ENCODE results near the gene CCDC9.
"Not testable (repeated sequence)": the region's sequence is repeated elsewhere in the genome, so short reads cannot be mapped to it uniquely, and the experiment has no call there.

CCDC9 gene

GRCh38 chr19:47258895-47259555 is 2.7 kb downstream of the CCDC9 start:
- DNase-seq (ENCODE audit: low spot score), result no peak
- FAIRE-seq, result no peak

GRCh38 chr19:47260476-47260875 is 4.2 kb downstream of the CCDC9 start:
- DNase-seq (ENCODE audit: low spot score) (no peak), FAIRE-seq (no peak)

GRCh38 chr19:47261946-47262793 is 5.8 kb downstream of the CCDC9 start:
- not testable (repeated sequence) for FAIRE-seq; DNase-seq (ENCODE audit: low spot score)

- DNase-seq (ENCODE audit: low spot score) (no peak), FAIRE-seq (no peak)
These were observed 8.3 kb downstream of the CCDC9 start for GRCh38 chr19:47264629-47265028.

- no peak for FAIRE-seq
- DNase-seq (ENCODE audit: low spot score), result no peak
These were observed 10.1 kb downstream of the CCDC9 start for GRCh38 chr19:47266401-47266941.

DNA sequence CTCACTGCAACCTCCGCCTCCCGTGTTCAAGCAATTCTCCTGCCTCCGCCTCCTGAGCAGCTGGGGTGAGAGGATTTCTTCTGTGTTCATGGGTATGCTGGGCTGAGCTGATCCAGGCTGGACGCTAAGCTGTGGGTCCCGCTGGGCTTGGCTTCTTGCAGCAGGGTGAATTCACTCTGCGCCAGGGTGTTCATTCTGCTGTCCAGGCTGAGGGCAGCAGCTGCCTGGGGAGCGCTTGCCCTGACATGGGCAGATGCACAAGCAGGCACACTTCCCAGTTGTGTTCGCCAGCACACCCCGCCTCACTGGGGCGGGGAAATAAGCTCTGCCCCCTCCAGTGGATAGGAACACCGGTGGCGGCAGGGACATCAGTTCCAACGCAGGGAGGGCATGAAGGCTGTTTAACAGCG is 11.0 kb downstream of the CCDC9 start:
- FAIRE-seq (no peak), DNase-seq (ENCODE audit: low spot score) (no peak)

GRCh38 chr19:47268028-47268427 is 11.7 kb downstream of the CCDC9 start:
- FAIRE-seq, result no peak
- no peak for DNase-seq (ENCODE audit: low spot score)

DNA sequence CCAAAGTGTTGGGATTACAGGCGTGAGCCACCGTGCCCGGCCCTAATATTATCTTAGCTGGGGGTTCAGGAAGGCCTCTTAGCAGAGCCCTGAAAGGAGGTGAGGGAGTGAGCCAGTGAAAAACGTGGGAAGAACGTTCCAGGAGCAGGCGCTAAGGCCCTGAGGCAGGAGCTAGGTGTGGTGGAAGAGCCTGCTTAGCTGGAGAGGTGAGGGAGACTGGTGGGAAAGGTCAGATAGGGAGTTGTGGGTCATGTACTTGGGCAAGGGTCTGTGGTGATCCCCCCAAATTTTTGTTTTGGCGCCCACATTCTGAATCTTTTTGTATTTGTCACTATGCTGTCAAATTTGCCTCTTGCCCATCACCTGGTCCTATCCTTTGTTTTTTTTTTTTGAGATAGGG is 13.3 kb downstream of the CCDC9 start:
- DNase-seq (ENCODE audit: low spot score) (no peak), FAIRE-seq (no peak)

DNA sequence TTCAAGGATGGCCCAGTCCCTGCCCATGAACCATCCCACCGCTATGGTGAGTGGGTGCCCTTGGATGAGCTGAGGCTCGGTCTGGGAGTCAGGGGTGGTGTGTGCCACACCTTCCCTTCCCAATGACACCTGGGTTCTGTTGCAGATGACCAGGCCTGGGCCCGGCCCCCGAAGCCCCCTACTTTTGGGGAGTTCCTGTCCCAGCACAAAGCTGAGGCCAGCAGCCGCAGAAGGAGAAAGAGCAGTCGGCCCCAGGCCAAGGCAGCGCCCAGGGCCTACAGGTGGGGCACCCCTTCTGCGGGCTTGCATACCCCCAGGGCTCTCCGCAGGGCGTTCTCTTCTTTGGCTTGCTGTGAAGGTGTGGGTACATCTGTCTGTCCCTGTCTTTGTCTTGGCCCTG is 14.1 kb downstream of the CCDC9 start:
- no peak for FAIRE-seq

GRCh38 chr19:47271949-47272348 is 15.6 kb downstream of the CCDC9 start:
- FAIRE-seq (no peak), DNase-seq (ENCODE audit: low spot score) (no peak)

More for the DNA sequence above, 14.1 kb downstream of the CCDC9 start:
- DNase-seq (ENCODE audit: low spot score), result no peak

GRCh38 chr19:47272448-47273312 is 16.4 kb downstream of the CCDC9 start:
- no peak for DNase-seq (ENCODE audit: low spot score)
- no peak for FAIRE-seq

- FAIRE-seq (no peak), DNase-seq (ENCODE audit: low spot score) (peak; percentile 74)
These were observed 17.2 kb downstream of the CCDC9 start for GRCh38 chr19:47273313-47274070.

DNA sequence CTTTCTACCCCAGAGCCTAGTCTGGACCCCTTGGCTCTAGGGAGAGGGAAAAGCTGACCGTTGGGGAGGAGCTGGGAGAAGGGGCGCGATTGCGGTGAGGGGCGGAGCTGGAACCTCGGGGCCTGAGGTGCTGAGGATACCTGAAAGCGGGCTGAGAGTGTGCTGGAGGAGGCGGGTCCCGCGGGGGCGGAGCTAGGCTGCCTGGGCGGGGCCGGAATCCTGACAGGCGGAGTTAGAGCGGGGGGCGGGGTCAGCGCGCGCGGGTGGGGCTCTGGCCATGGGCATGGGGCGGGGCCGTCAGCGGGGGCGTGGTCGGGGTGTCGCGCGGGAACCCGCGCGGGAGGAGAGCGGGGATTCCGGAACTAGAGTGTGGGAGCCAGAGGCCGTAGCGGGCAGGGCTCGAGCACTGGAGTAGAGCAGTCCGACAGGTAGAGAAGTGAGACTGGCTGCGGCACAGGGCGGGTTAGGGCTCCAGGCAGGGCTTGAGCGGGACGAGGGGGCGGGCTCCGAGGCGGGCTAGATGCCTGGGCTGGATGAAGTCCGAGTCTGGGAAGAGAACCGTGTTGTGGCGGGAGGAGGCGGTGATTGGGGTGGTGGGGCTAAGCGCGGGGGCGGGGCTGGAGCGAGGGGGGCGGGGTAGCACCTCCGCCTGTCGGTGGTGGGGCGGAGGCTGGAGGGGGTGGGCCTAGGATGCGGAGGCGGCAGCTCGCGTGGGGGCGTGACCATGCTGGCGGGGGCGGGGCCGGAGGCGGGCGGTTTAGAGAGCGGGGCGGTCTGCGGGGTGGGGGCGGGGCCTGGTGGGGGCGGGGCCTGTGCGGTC is 18.0 kb downstream of the CCDC9 start, which contains the start of gene INAFM1:
Gene INAFM1, plus strand, starts transcription at position 815 of the 820 bp plus-strand sequence. CDS start 35 bp downstream, outside the sequence.
- DNase-seq (ENCODE audit: low spot score), result peak; percentile 79
- no peak for FAIRE-seq

- FAIRE-seq (no peak), DNase-seq (ENCODE audit: low spot score) (no peak)
These were observed 18.8 kb downstream of the CCDC9 start for GRCh38 chr19:47274891-47275761.

DNA sequence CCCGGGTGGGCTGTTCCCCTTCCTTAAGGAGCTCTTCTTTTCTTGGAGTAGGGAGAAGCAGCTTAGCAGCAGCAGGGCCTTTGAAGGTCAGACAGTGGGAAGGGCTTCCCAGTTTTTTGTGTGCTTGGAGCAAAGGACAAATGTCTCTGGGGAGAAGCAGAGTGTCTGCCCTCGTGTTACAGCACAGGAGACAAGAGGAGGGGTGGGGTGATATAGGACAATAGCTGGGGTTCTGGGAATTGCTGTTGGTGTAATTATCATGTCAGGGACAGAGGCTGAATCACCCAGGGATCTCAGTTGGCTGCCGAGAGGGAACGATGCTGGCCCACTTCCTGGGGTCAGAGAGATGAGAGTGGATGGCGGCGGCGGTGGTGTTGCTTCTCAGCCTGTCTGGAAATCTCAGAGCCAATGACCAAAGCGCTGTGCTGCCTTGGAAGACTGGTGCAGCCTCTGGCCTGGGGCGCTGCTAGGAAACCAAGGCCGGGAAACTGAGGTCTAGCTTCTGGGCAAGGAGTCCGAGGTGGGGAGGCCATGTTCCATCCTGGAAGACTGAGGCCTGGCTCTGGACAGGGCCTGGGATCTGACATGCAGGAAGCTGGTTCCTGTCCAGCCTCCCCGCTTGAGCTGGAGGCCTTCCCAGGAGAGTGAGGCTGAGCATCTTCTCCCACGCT is 19.6 kb downstream of the CCDC9 start:
- DNase-seq (ENCODE audit: low spot score), result no peak
- no peak for FAIRE-seq

GRCh38 chr19:47276513-47276912 is 20.2 kb downstream of the CCDC9 start:
- FAIRE-seq, result not testable (repeated sequence)

GRCh38 chr19:47280183-47280797 is 24.0 kb downstream of the CCDC9 start:
- peak; percentile 36 for DNase-seq (ENCODE audit: low spot score)
- no peak for FAIRE-seq

More at GRCh38 chr19:47276513-47276912, 20.2 kb downstream of the CCDC9 start:
- not testable (repeated sequence) for DNase-seq (ENCODE audit: low spot score)
